ENCODE results near the gene PTTG1IP. TPM values are rescaled to one million over a fixed set of nuclear protein-coding genes. Genes with fewer than 3 reads are reported as not detected.
A peak's percentile ranks its signal among the peaks of the same experiment; 100 is the strongest.

The PTTG1IP gene
- total RNA-seq, 1 donor from 2014 or later = 205 TPM

DNA sequence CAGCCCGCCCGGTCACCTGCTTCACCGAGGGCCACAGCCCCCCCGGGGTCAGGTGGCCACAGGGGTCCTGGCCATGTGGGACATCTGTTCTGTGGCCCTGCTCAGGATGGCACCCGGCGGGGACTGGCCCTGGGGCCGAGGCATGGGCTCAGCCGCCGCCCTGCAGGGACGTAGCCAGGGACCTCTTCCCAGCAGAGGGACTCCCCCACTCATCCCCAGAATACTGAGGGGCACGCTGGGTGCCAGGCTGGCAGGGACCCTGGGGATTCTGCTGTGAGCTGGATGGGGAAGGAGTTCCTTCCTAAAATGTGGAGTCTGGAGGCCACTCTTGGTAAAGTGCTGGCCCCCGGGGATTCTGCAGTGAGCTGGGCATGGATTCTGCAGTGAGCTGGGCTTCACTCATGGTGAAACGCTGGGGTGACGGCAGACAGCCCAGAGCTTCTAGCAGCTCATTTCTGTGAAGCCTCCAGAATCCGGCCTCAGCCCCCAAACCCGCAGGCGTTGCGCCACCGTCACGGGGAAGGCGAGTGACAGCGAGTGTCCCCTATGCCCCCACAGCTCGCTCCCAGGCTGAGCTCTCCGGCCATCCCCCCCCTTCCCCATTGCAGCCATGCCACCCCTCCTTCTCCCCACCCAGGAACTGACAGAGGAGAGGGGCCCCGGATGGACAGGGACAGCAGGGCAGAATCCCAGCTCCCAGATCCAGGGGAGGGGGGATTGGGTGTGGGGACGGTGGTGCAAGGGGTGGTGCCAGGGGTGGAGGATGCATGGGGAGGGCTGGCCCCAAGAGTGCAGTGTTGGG lies 45.8 kb upstream of the PTTG1IP start:
- no peak for TF ChIP-seq CTCF (IDR thresholded peaks at IDR 0.05; ENCODE audit: unreplicated experiment)
- DNase-seq (ENCODE audit: low spot score in 2 of 2, unreplicated experiment in 2 of 2) = no peak
- no peak overlapping the region for H3K4me3 Mint-ChIP-seq
- no peak overlapping the region for H3K27ac Mint-ChIP-seq
- peaks cover 56% of the 10 kb centered on the region for H3K27me3 Mint-ChIP-seq (ENCODE audit: low read depth)
- H3K36me3 Mint-ChIP-seq = no peaks in the 10 kb centered on the region
- H3K9me3 Mint-ChIP-seq = no peaks in the 10 kb centered on the region
- H3K4me1 Mint-ChIP-seq = peaks cover 2% of the 10 kb centered on the region

GRCh38 chr21:44918581-44919033 lies 45.1 kb upstream of the PTTG1IP start:
- Mint-ChIP-seq H3K4me1 (peaks cover 2% of the 10 kb centered on the region), H3K9me3 (no peaks in the 10 kb centered on the region), H3K4me3 (peak overlapping the region; percentile 50), H3K27ac (no peak overlapping the region), H3K36me3 (no peaks in the 10 kb centered on the region), H3K27me3 (ENCODE audit: low read depth) (peaks cover 49% of the 10 kb centered on the region)
- TF ChIP-seq CTCF (IDR thresholded peaks at IDR 0.05; ENCODE audit: unreplicated experiment) = no peak
- no peak for DNase-seq (ENCODE audit: low spot score in 2 of 2, unreplicated experiment in 2 of 2)

- no peak for TF ChIP-seq CTCF (IDR thresholded peaks at IDR 0.05; ENCODE audit: unreplicated experiment)
- Mint-ChIP-seq H3K27ac (no peak overlapping the region), H3K36me3 (no peaks in the 10 kb centered on the region), H3K27me3 (ENCODE audit: low read depth) (peaks cover 47% of the 10 kb centered on the region), H3K4me1 (peaks cover 2% of the 10 kb centered on the region), H3K9me3 (no peaks in the 10 kb centered on the region), H3K4me3 (no peak overlapping the region)
- no peak for DNase-seq (ENCODE audit: low spot score in 2 of 2, unreplicated experiment in 2 of 2)
Observed at GRCh38 chr21:44918107-44918470, 44.6 kb upstream of the PTTG1IP start.

- Mint-ChIP-seq H3K4me3 (no peak overlapping the region), H3K9me3 (no peaks in the 10 kb centered on the region)
Observed at GRCh38 chr21:44917446-44918106, 44.1 kb upstream of the PTTG1IP start.

DNA sequence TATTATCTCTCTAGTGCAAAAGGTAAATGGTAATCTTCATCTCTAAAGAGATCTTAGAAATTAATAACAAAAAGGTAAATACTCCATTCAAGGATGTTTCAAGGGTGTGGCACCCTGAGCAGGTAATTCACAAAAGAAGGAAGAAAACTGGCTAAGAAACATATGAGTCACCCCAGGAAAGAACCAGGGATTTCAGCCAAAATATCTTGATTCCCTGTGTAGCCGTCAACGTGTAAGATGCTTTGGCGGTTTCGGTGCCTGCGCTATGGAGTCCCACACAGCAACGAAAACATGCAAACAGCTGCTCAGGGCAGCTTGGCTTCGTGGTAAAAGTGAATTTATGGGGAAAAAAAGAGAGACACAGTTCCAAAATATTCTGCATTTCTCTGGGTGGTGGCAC lies 43.5 kb upstream of the PTTG1IP start:
- Mint-ChIP-seq H3K27ac (no peak overlapping the region), H3K4me1 (peaks cover 2% of the 10 kb centered on the region), H3K36me3 (no peaks in the 10 kb centered on the region), H3K9me3 (no peaks in the 10 kb centered on the region), H3K4me3 (no peak overlapping the region), H3K27me3 (ENCODE audit: low read depth) (peaks cover 37% of the 10 kb centered on the region)
- no peak for DNase-seq (ENCODE audit: low spot score in 2 of 2, unreplicated experiment in 2 of 2)
- no peak for TF ChIP-seq CTCF (IDR thresholded peaks at IDR 0.05; ENCODE audit: unreplicated experiment)

More at GRCh38 chr21:44917446-44918106, 44.1 kb upstream of the PTTG1IP start:
- Mint-ChIP-seq H3K27me3 (ENCODE audit: low read depth) (peaks cover 42% of the 10 kb centered on the region), H3K27ac (no peak overlapping the region), H3K4me1 (peaks cover 2% of the 10 kb centered on the region), H3K36me3 (no peaks in the 10 kb centered on the region)
- no peak for TF ChIP-seq CTCF (IDR thresholded peaks at IDR 0.05; ENCODE audit: unreplicated experiment)
- no peak for DNase-seq (ENCODE audit: low spot score in 2 of 2, unreplicated experiment in 2 of 2)

Measured in mesothelial cell of epicardium (in vitro differentiated cells).